SK-N-MC (cell line): ENCODE measurements around the gene PVALEF.

Experiments
- EZH2 ChIP-seq: fragments of 200-600 bp; sonication (generic); IDR thresholded peaks from one replicate; pipeline ENCODE4 v1.6.1; 2017; ENCODE audit warnings: antibody characterized with exemption
- FOXP2 ChIP-seq: optimal IDR thresholded peaks from 2 replicates; pipeline ENCODE3; 2011; ENCODE audit warnings: mild to moderate bottlenecking, moderate library complexity; ENCODE audit not compliant: insufficient read depth; ENCODE audit errors: extremely low read length, control extremely low read depth
- POLR2AphosphoS5 ChIP-seq: IDR thresholded peaks from 2 replicates; pipeline ENCODE4 v1.6.1; 2012; ENCODE audit warnings: mild to moderate bottlenecking, low read depth, low read length, borderline replicate concordance

DNA sequence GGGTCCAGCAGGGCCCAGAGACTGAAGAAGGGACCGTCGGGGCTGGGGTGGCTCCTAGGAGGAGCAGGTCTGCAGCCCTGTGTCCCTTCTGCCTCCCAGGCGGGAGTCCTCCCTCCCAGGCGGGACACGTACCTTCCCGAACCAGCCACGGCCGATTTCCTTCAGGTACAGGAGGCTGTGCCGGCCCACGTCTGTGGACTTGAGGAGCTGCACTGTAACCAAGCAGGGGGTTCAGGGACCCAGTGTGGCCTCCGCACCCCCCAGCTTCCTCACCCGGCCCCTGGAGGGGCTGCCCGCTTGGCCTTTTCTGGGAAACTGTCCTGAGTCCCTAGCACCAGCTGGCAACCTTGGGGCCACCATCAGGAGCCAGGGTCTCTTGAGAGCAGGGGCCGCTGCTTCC is 37.0 kb upstream of the PVALEF start:
- TF ChIP-seq EZH2 (no peak), POLR2AphosphoS5 (no peak), FOXP2 (no peak)
